ENCODE measurements around the gene SERF2.

DNA sequence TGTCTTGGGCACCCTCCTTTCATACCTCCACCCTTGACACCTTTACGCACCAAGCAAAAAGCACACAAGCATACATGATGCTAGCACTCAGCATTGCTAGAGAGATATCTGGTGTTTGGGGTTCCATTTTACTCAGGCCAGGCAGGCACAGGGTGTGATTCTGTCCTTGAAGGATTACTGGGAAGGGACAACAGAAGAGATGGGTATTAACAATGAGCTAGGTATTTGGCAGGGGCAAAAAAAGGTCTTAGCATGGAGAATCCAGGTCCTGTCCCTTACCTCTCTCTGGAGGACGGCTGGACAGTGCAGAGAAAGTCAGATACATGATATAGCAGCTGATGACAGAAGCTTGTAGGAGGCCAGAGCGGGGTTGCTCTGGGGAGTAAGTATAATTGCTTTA, 4.4 kb downstream of the SERF2 start:
- no peak for TF ChIP-seq POLR2A (IDR thresholded peaks at IDR 0.05; ENCODE audit: low read length)
- no peak for TF ChIP-seq GATA1 (IDR thresholded peaks at IDR 0.05; ENCODE audit: low read depth, low read length)
